GM10847 (cell line): Measurements from ENCODE around the gene TMEM114.
A peak's percentile ranks its signal among the peaks of the same experiment; 100 is the strongest.

Source experiments
- POLR2A ChIP-seq: IDR thresholded peaks from 2 replicates; pipeline ENCODE4 v1.6.1; 2011; ENCODE audit not compliant: insufficient read length; ENCODE audit errors: extremely low read depth

TMEM114 gene

GRCh38 chr16:8589900-8590688 is at the start of gene TMEM114:
TMEM114 (minus strand) TSS chr16:8590511; CDS start chr16:8589838, 673 bp downstream.
- no peak for TF ChIP-seq POLR2A

GRCh38 chr16:8639694-8640093 is 49.4 kb upstream of the TMEM114 start:
- no peak for TF ChIP-seq POLR2A

- no peak for TF ChIP-seq POLR2A
Observed at GRCh38 chr16:8634991-8635736, 44.9 kb upstream of the TMEM114 start.

GRCh38 chr16:8632675-8633182 is 42.4 kb upstream of the TMEM114 start:
- no peak for TF ChIP-seq POLR2A

GRCh38 chr16:8631818-8632465 is 41.6 kb upstream of the TMEM114 start:
- TF ChIP-seq POLR2A = no peak

- no peak for TF ChIP-seq POLR2A
Observed at GRCh38 chr16:8631373-8631772, 41.1 kb upstream of the TMEM114 start.

GRCh38 chr16:8630255-8630953 is 40.1 kb upstream of the TMEM114 start:
- no peak for TF ChIP-seq POLR2A

GRCh38 chr16:8628981-8629725 is 38.8 kb upstream of the TMEM114 start:
- TF ChIP-seq POLR2A = no peak

GRCh38 chr16:8627456-8627855 is 37.1 kb upstream of the TMEM114 start:
- no peak for TF ChIP-seq POLR2A

GRCh38 chr16:8626946-8627345 is 36.6 kb upstream of the TMEM114 start:
- no peak for TF ChIP-seq POLR2A

GRCh38 chr16:8625491-8626087 is 35.3 kb upstream of the TMEM114 start:
- TF ChIP-seq POLR2A = no peak

- TF ChIP-seq POLR2A = no peak
Observed at GRCh38 chr16:8623634-8624033, 33.3 kb upstream of the TMEM114 start.

GRCh38 chr16:8622315-8622656 is 32.0 kb upstream of the TMEM114 start:
- no peak for TF ChIP-seq POLR2A

- peak; percentile 80 for TF ChIP-seq POLR2A
Observed at GRCh38 chr16:8621572-8622314, 31.4 kb upstream of the TMEM114 start, which contains the start of gene METTL22. METTL22 (plus strand) TSS chr16:8621698; CDS start chr16:8625666, 3,968 bp downstream.

- TF ChIP-seq POLR2A = no peak
Observed at GRCh38 chr16:8621222-8621571, 30.9 kb upstream of the TMEM114 start.
